ENCODE data around the gene FBXW4. TPM values are rescaled to one million over a fixed set of nuclear protein-coding genes. Genes with fewer than 3 reads are reported as not detected.

Gene FBXW4
- total and polyA plus RNA-seq, 9 of the 15 experiments (the other 6 are each of a cell fraction or from before 2014, with no cell fraction given) = 1.0 to 10.6 (median 5.4) TPM

- TF ChIP-seq TOE1 (IDR thresholded peaks at IDR 0.05; ENCODE audit: borderline replicate concordance) (no peak), TOE1 (CRISPR knock-in tag; IDR thresholded peaks at IDR 0.05; ENCODE audit: borderline replicate concordance, low read depth) (no peak), XRCC3 (IDR thresholded peaks at IDR 0.05) (no peak), CHAMP1 (IDR thresholded peaks at IDR 0.05) (no peak), RBBP5 (IDR thresholded peaks at IDR 0.05; ENCODE audit: borderline replicate concordance, insufficient read depth, low read length, poor library complexity, severe bottlenecking) (no peak), MTF1 (CRISPR knock-in tag; IDR thresholded peaks at IDR 0.05; ENCODE audit: borderline replicate concordance) (no peak), ZNF785 (CRISPR knock-in tag; IDR thresholded peaks at IDR 0.05) (no peak), MYBL2 (IDR thresholded peaks at IDR 0.05; ENCODE audit: low read depth) (no peak), MYBL2 (CRISPR knock-in tag; IDR thresholded peaks at IDR 0.05; ENCODE audit: borderline replicate concordance) (no peak), RAD21 (CRISPR knock-in tag; conservative IDR thresholded peaks at IDR 0.05 in 1 of 2, IDR thresholded peaks at IDR 0.05 in 1 of 2) (no peak)
These were observed 49.3 kb downstream of the FBXW4 start (continued) for GRCh38 chr10:101645659-101646058.

All from K562 (cell line).